ENCODE data around the gene RNF151.

DNA sequence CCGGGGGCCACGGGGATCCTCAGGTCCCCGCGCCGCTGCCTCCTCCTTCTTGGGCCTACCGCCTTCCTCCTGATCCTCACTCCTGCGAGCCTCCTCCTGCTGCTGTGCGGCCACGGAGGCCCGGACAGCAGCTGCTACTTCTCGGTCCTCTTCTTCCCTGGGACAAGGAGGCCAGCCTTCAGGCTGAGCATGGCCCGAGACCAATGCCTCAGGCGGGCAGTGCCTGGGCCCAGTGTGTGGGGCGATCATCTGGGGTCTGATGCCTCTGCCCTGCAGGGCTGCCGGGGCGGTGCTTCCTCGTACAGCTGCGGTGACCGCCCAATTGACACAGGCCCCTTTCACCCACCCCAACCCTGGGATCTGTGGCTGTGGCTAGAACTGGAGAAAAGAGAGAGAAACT lies 34.4 kb downstream of the RNF151 start:
- TF ChIP-seq OSR1 (CRISPR knock-in tag; IDR thresholded peaks at IDR 0.05) = no peak
- TF ChIP-seq RARB (CRISPR knock-in tag; IDR thresholded peaks at IDR 0.05) = no peak
- TF ChIP-seq, protein P1, sequence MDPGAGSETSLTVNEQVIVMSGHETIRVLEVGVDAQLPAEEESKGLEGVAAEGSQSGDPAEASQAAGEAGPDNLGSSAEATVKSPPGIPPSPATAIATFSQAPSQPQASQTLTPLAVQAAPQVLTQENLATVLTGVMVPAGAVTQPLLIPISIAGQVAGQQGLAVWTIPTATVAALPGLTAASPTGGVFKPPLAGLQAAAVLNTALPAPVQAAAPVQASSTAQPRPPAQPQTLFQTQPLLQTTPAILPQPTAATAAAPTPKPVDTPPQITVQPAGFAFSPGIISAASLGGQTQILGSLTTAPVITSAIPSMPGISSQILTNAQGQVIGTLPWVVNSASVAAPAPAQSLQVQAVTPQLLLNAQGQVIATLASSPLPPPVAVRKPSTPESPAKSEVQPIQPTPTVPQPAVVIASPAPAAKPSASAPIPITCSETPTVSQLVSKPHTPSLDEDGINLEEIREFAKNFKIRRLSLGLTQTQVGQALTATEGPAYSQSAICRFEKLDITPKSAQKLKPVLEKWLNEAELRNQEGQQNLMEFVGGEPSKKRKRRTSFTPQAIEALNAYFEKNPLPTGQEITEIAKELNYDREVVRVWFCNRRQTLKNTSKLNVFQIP (CRISPR knock-in tag; IDR thresholded peaks at IDR 0.05; ENCODE audit: borderline replicate concordance, low read depth) = no peak
- TF ChIP-seq PPARA (CRISPR knock-in tag; IDR thresholded peaks at IDR 0.05; ENCODE audit: borderline replicate concordance) = no peak
- TF ChIP-seq, protein P2, sequence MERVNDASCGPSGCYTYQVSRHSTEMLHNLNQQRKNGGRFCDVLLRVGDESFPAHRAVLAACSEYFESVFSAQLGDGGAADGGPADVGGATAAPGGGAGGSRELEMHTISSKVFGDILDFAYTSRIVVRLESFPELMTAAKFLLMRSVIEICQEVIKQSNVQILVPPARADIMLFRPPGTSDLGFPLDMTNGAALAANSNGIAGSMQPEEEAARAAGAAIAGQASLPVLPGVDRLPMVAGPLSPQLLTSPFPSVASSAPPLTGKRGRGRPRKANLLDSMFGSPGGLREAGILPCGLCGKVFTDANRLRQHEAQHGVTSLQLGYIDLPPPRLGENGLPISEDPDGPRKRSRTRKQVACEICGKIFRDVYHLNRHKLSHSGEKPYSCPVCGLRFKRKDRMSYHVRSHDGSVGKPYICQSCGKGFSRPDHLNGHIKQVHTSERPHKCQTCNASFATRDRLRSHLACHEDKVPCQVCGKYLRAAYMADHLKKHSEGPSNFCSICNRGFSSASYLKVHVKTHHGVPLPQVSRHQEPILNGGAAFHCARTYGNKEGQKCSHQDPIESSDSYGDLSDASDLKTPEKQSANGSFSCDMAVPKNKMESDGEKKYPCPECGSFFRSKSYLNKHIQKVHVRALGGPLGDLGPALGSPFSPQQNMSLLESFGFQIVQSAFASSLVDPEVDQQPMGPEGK (CRISPR knock-in tag; IDR thresholded peaks at IDR 0.05; ENCODE audit: borderline replicate concordance) = no peak
- no peak for TF ChIP-seq ARNTL (CRISPR knock-in tag; IDR thresholded peaks at IDR 0.05; ENCODE audit: borderline replicate concordance, low read depth)
- no peak for TF ChIP-seq ZFP3 (CRISPR knock-in tag; IDR thresholded peaks at IDR 0.05)
- TF ChIP-seq TCF4 (CRISPR knock-in tag; IDR thresholded peaks at IDR 0.05; ENCODE audit: borderline replicate concordance) = no peak
- no peak for TF ChIP-seq BACH2 (CRISPR knock-in tag; IDR thresholded peaks at IDR 0.05; ENCODE audit: borderline replicate concordance)
- TF ChIP-seq, protein P3, sequence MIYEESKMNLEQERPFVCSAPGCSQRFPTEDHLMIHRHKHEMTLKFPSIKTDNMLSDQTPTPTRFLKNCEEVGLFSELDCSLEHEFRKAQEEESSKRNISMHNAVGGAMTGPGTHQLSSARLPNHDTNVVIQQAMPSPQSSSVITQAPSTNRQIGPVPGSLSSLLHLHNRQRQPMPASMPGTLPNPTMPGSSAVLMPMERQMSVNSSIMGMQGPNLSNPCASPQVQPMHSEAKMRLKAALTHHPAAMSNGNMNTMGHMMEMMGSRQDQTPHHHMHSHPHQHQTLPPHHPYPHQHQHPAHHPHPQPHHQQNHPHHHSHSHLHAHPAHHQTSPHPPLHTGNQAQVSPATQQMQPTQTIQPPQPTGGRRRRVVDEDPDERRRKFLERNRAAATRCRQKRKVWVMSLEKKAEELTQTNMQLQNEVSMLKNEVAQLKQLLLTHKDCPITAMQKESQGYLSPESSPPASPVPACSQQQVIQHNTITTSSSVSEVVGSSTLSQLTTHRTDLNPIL (CRISPR knock-in tag; IDR thresholded peaks at IDR 0.05; ENCODE audit: low read depth) = no peak
- TF ChIP-seq, protein P4, sequence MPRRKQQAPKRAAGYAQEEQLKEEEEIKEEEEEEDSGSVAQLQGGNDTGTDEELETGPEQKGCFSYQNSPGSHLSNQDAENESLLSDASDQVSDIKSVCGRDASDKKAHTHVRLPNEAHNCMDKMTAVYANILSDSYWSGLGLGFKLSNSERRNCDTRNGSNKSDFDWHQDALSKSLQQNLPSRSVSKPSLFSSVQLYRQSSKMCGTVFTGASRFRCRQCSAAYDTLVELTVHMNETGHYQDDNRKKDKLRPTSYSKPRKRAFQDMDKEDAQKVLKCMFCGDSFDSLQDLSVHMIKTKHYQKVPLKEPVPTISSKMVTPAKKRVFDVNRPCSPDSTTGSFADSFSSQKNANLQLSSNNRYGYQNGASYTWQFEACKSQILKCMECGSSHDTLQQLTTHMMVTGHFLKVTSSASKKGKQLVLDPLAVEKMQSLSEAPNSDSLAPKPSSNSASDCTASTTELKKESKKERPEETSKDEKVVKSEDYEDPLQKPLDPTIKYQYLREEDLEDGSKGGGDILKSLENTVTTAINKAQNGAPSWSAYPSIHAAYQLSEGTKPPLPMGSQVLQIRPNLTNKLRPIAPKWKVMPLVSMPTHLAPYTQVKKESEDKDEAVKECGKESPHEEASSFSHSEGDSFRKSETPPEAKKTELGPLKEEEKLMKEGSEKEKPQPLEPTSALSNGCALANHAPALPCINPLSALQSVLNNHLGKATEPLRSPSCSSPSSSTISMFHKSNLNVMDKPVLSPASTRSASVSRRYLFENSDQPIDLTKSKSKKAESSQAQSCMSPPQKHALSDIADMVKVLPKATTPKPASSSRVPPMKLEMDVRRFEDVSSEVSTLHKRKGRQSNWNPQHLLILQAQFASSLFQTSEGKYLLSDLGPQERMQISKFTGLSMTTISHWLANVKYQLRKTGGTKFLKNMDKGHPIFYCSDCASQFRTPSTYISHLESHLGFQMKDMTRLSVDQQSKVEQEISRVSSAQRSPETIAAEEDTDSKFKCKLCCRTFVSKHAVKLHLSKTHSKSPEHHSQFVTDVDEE (CRISPR knock-in tag; IDR thresholded peaks at IDR 0.05) = no peak
- no peak for TF ChIP-seq ZNF8 (CRISPR knock-in tag; IDR thresholded peaks at IDR 0.05)
- TF ChIP-seq ISL1 (CRISPR knock-in tag; IDR thresholded peaks at IDR 0.05) = no peak

Measured in SK-N-SH treated with all-trans-retinoic acid at 6 μM for 48 hours (cell line).